Fibroblast of lung (primary cell): ENCODE measurements around the gene CP. TPM values are rescaled to one million over a fixed set of nuclear protein-coding genes. Genes with fewer than 3 reads are reported as not detected.
A peak's percentile ranks its signal among the peaks of the same experiment; 100 is the strongest.

Experiments
- DNase-seq, 2 donors: peaks; one replicate each; pipeline versions ENCODE4 v3.0.0 to v3.0.0-alpha.2; 2010; ENCODE audit warnings: low read depth in 2 of 2
- H2AFZ ChIP-seq: 2 replicates; pipeline ENCODE4 v1.5.1; 2012; ENCODE audit warnings: low read length, control low read depth, inconsistent platforms
- H3K27ac ChIP-seq: 2 replicates; pipeline ENCODE4 v1.5.1; 2011; ENCODE audit warnings: low read length, control low read depth; ENCODE audit not compliant: insufficient read depth
- H3K27me3 ChIP-seq: 2 replicates; pipeline ENCODE4 v1.5.1; 2011; ENCODE audit warnings: mild to moderate bottlenecking, low read length; ENCODE audit not compliant: control insufficient read depth, insufficient read depth
- H3K36me3 ChIP-seq: 2 replicates; pipeline ENCODE4 v1.5.1; 2011; ENCODE audit warnings: low read length; ENCODE audit not compliant: control insufficient read depth, insufficient read depth
- H3K4me1 ChIP-seq: 2 replicates; pipeline ENCODE4 v1.5.1; 2011; ENCODE audit warnings: low read length; ENCODE audit not compliant: control insufficient read depth, insufficient read depth; ENCODE audit errors: extremely low read depth
- H3K4me2 ChIP-seq: 2 replicates; pipeline ENCODE4 v1.5.1; 2011; ENCODE audit warnings: low read length, control low read depth; ENCODE audit not compliant: insufficient read depth; ENCODE audit errors: extremely low read depth
- H3K4me3 ChIP-seq, 4 experiments: fragments of 200-600 bp in 1 of 4; sonication (generic) in 1 of 4; replicated peaks in 1 of 4; 2 replicates each; pipeline ENCODE4 v1.5.1; 2011 to 2016; ENCODE audit warnings: low read length in 4 of 4, low read depth in 3 of 4, mild to moderate bottlenecking in 3 of 4, control low read depth in 2 of 4, inconsistent platforms in 1 of 4, mixed read lengths in 1 of 4; ENCODE audit not compliant: insufficient read depth in 1 of 4; ENCODE audit errors: control extremely low read depth in 1 of 4
- H3K79me2 ChIP-seq: 2 replicates; pipeline ENCODE4 v1.5.1; 2012; ENCODE audit warnings: mild to moderate bottlenecking, low read length, inconsistent platforms; ENCODE audit not compliant: control insufficient read depth, insufficient read depth
- H3K9ac ChIP-seq: 2 replicates; pipeline ENCODE4 v1.5.1; 2011; ENCODE audit warnings: mild to moderate bottlenecking, low read length, control low read depth; ENCODE audit not compliant: insufficient read depth
- H3K9me3 ChIP-seq: 2 replicates; pipeline ENCODE4 v1.5.1; 2012; ENCODE audit warnings: low read depth, low read length; ENCODE audit not compliant: control insufficient read depth, insufficient read depth
- H4K20me1 ChIP-seq: 2 replicates; pipeline ENCODE4 v1.5.1; 2011; ENCODE audit warnings: low read length; ENCODE audit not compliant: control insufficient read depth, insufficient read depth; ENCODE audit errors: extremely low read depth
- CTCF ChIP-seq, 2 donors: IDR thresholded peaks in 1 of 2; conservative IDR thresholded peaks in 1 of 2; 1 replicate in 1 of 2; 2 replicates in 1 of 2; pipeline ENCODE4 v1.5.1; 2011 to 2012; ENCODE audit warnings: low read length in 2 of 2, control low read depth in 1 of 2, inconsistent platforms in 1 of 2, low read depth in 1 of 2, mild to moderate bottlenecking in 1 of 2
- EZH2 ChIP-seq: IDR thresholded peaks from 2 replicates; pipeline ENCODE4 v1.5.1; 2012; ENCODE audit warnings: low read length, control low read depth, mild to moderate bottlenecking; ENCODE audit errors: missing control alignments
- polyA plus RNA-seq, 2 donors: library from polyadenylated mRNA; depleted of rRNA in 1 of 2; stranded (reverse) in 1 of 2; unstranded in 1 of 2; fragments of >200 nt; gene quantifications; 2 replicates each; pipeline ENCODE4 v1.2.1, GENCODE V29; 2011 to 2012; ENCODE audit warnings: missing spikeins in 1 of 2
- total RNA-seq: library from RNA; depleted of rRNA; stranded (reverse); fragments of >200 nt; gene quantifications from 2 replicates; pipeline ENCODE4 v1.2.1, GENCODE V29; 2014

Gene CP
- total and polyA plus RNA-seq, 2 donors (not counting 1 experiment from before 2014, with no cell fraction given), result 0.03 TPM; not detected in 1

GRCh38 chr3:149134575-149134974 is 87.1 kb downstream of the CP start:
- H3K4me1 ChIP-seq, result no peaks in the 10 kb centered on the region
- no peak overlapping the region for H3K4me2 ChIP-seq
- no peak overlapping the region for H2AFZ ChIP-seq
- H3K79me2 ChIP-seq, result peaks cover 39% of the 10 kb centered on the region
- peak; percentile 14 to 70 for DNase-seq
- H3K27me3 ChIP-seq, result no peaks in the 10 kb centered on the region
- H4K20me1 ChIP-seq, result no peaks in the 10 kb centered on the region
- no peak overlapping the region for H3K4me3 ChIP-seq
- no peaks in the 10 kb centered on the region for H3K36me3 ChIP-seq
- no peaks in the 10 kb centered on the region for H3K9me3 ChIP-seq
- H3K9ac ChIP-seq, result no peak overlapping the region
- no peak overlapping the region for H3K27ac ChIP-seq
- TF ChIP-seq EZH2, result no peak
- TF ChIP-seq CTCF (conservative IDR thresholded peaks at IDR 0.05 in 1 of 2, IDR thresholded peaks at IDR 0.05 in 1 of 2; ENCODE audit: low read depth in 1 of 2, low read length in 2 of 2), result no peak

- H3K27me3 ChIP-seq, result no peaks in the 10 kb centered on the region
- H3K4me1 ChIP-seq, result no peaks in the 10 kb centered on the region
- H3K9me3 ChIP-seq, result no peaks in the 10 kb centered on the region
- peak overlapping the region; percentile 88 for H3K4me2 ChIP-seq
- no peak overlapping the region for H3K27ac ChIP-seq
- no peak for DNase-seq
- no peak overlapping the region for H2AFZ ChIP-seq
- no peaks in the 10 kb centered on the region for H3K36me3 ChIP-seq
- H4K20me1 ChIP-seq, result no peaks in the 10 kb centered on the region
- H3K4me3 ChIP-seq, result peak overlapping the region in 1 of 4 experiments; percentile 80
- H3K79me2 ChIP-seq, result peaks cover 35% of the 10 kb centered on the region
- TF ChIP-seq CTCF (conservative IDR thresholded peaks at IDR 0.05 in 1 of 2, IDR thresholded peaks at IDR 0.05 in 1 of 2; ENCODE audit: low read depth in 1 of 2, low read length in 2 of 2) (no peak), EZH2 (no peak)
- H3K9ac ChIP-seq, result no peak overlapping the region
Measured at GRCh38 chr3:149131589-149131988, 90.0 kb downstream of the CP start.

GRCh38 chr3:149129326-149130205 is 92.1 kb downstream of the CP start, which contains the start of gene HPS3:
TSS of gene HPS3 (plus strand) at chr3:149129638. CDS start at chr3:149129724, 86 bp downstream.
- no peaks in the 10 kb centered on the region for H3K4me1 ChIP-seq
- peak within 1 kb of the TSS; percentile 76 for H3K9ac ChIP-seq
- peak within 1 kb of the TSS; percentile 96 for H2AFZ ChIP-seq
- H3K4me2 ChIP-seq, result peak within 1 kb of the TSS; percentile 90
- no peaks in the 10 kb centered on the region for H3K9me3 ChIP-seq
- no peaks in the 10 kb centered on the region for H4K20me1 ChIP-seq
- no peaks in the 10 kb centered on the region for H3K27me3 ChIP-seq
- H3K36me3 ChIP-seq, result no peaks in the 10 kb centered on the region
- peak; percentile 88 to 89 for DNase-seq
- peaks cover 32% of the 10 kb centered on the region for H3K79me2 ChIP-seq
- peak within 1 kb of the TSS; percentile 80 to 98 (median 92) for H3K4me3 ChIP-seq
- TF ChIP-seq CTCF (conservative IDR thresholded peaks at IDR 0.05 in 1 of 2, IDR thresholded peaks at IDR 0.05 in 1 of 2; ENCODE audit: low read depth in 1 of 2, low read length in 2 of 2) (no peak), EZH2 (no peak)
- H3K27ac ChIP-seq, result peak within 1 kb of the TSS; percentile 90
